HEK293 (cell line): ENCODE measurements around the gene HOXA3.
A peak's percentile ranks its signal among the peaks of the same experiment; 100 is the strongest.

ENCODE experiments used
- CTCF ChIA-PET: fragments of 350-600 bp; formaldehyde crosslinking; extraction: SDS; loops from one replicate; lab custom pipeline; 2021; ENCODE audit warnings: antibody characterized with exemption; lab: Yijun Ruan, JAX
- POLR2A ChIA-PET: fragments of 300-600 bp; formaldehyde crosslinking; extraction: SDS; loops from one replicate; lab custom pipeline; 2020; ENCODE audit warnings: antibody characterized with exemption, inconsistent platforms; lab: Yijun Ruan, JAX
- H3K27ac ChIP-seq: fragments of 200-500 bp; sonication (Bioruptor generic); 2 replicates; pipeline ENCODE4 v1.5.1; 2014; ENCODE audit warnings: low read depth, low read length, control low read depth, inconsistent platforms; ENCODE audit errors: extremely low read depth
- H3K36me3 ChIP-seq, 2 experiments: fragments of 200-500 bp in 1 of 2; sonication (Bioruptor generic) in 1 of 2; 1 replicate in 1 of 2; 2 replicates in 1 of 2; pipeline ENCODE4 v1.5.1; 2014 to 2017; ENCODE audit warnings: inconsistent platforms in 2 of 2, low read length in 2 of 2; ENCODE audit not compliant: control insufficient read depth in 2 of 2, insufficient read depth in 1 of 2
- H3K4me1 ChIP-seq: fragments of 200-500 bp; sonication (Bioruptor generic); 2 replicates; pipeline ENCODE4 v1.5.1; 2014; ENCODE audit warnings: mild to moderate bottlenecking, low read length, inconsistent platforms; ENCODE audit not compliant: control insufficient read depth, insufficient read depth
- H3K4me3 ChIP-seq: 2 replicates; pipeline ENCODE4 v1.5.1; 2011; ENCODE audit warnings: low read depth, mild to moderate bottlenecking, control low read depth, low read length, moderate library complexity
- H3K9me3 ChIP-seq: fragments of 200-500 bp; sonication (Bioruptor generic); 2 replicates; pipeline ENCODE4 v1.5.1; 2014; ENCODE audit warnings: low read depth, low read length, inconsistent platforms; ENCODE audit not compliant: control insufficient read depth, insufficient read depth
- BCL11A ChIP-seq: fragments of 450-650 bp; formaldehyde crosslinking; IDR thresholded peaks from 2 replicates; pipeline ENCODE4 v1.5.1; 2016; ENCODE audit warnings: low read depth, missing biosample characterization, missing genetic modification characterization
- BCL11B ChIP-seq: fragments of 450-650 bp; formaldehyde crosslinking; IDR thresholded peaks from 2 replicates; pipeline ENCODE4 v1.5.1; 2016; ENCODE audit warnings: low read depth, missing biosample characterization, missing genetic modification characterization
- GLIS1 ChIP-seq: fragments of 450-650 bp; formaldehyde crosslinking; IDR thresholded peaks from 2 replicates; pipeline ENCODE4 v1.5.1; 2016; ENCODE audit warnings: missing biosample characterization, missing genetic modification characterization
- GLIS2 ChIP-seq: fragments of 450-650 bp; formaldehyde crosslinking; IDR thresholded peaks from 2 replicates; pipeline ENCODE4 v1.5.1; 2016; ENCODE audit warnings: missing biosample characterization, missing genetic modification characterization
- HOXC10 ChIP-seq: sonication (generic); formaldehyde crosslinking; IDR thresholded peaks from 2 replicates; pipeline ENCODE4 v1.8.1; 2023; ENCODE audit warnings: mild to moderate bottlenecking, missing genetic modification reagents
- KLF7 ChIP-seq: fragments of 450-650 bp; formaldehyde crosslinking; IDR thresholded peaks from 2 replicates; pipeline ENCODE4 v1.5.1; 2016; ENCODE audit warnings: missing biosample characterization, missing genetic modification characterization, borderline replicate concordance
- PRDM1 ChIP-seq: fragments of 450-650 bp; formaldehyde crosslinking; IDR thresholded peaks from 2 replicates; pipeline ENCODE4; 2016; ENCODE audit warnings: missing biosample characterization, missing genetic modification characterization
- SCRT1 ChIP-seq: fragments of 450-650 bp; formaldehyde crosslinking; IDR thresholded peaks from 2 replicates; pipeline ENCODE4 v1.5.1; 2016; ENCODE audit warnings: missing biosample characterization, missing genetic modification characterization, borderline replicate concordance
- SCRT2 ChIP-seq: fragments of 450-650 bp; formaldehyde crosslinking; IDR thresholded peaks from 2 replicates; pipeline ENCODE4 v1.5.1; 2016; ENCODE audit warnings: missing biosample characterization, missing genetic modification characterization
- YY1 ChIP-seq: fragments of 450-650 bp; formaldehyde crosslinking; IDR thresholded peaks from 2 replicates; pipeline ENCODE4 v1.5.1; 2018; ENCODE audit warnings: missing biosample characterization, missing genetic modification characterization
- YY2 ChIP-seq: fragments of 450-650 bp; formaldehyde crosslinking; IDR thresholded peaks from 2 replicates; pipeline ENCODE4 v1.5.1; 2016; ENCODE audit warnings: missing biosample characterization, missing genetic modification characterization
- ZIC2 ChIP-seq: fragments of 450-650 bp; formaldehyde crosslinking; IDR thresholded peaks from 2 replicates; pipeline ENCODE4 v1.5.1; 2016; ENCODE audit warnings: missing biosample characterization, missing genetic modification characterization
- ZNF335 ChIP-seq: fragments of 450-650 bp; formaldehyde crosslinking; conservative IDR thresholded peaks from 2 replicates; pipeline ENCODE4 v1.5.1; 2016; ENCODE audit warnings: missing biosample characterization, missing genetic modification characterization
- ZNF529 ChIP-seq: fragments of 450-650 bp; formaldehyde crosslinking; IDR thresholded peaks from 2 replicates; pipeline ENCODE4 v1.5.1; 2017; ENCODE audit warnings: missing genetic modification characterization, missing biosample characterization; ENCODE audit not compliant: insufficient replicate concordance
- ZNF530 ChIP-seq: fragments of 450-650 bp; formaldehyde crosslinking; IDR thresholded peaks from 2 replicates; pipeline ENCODE4 v1.5.1; 2016; ENCODE audit warnings: low read depth, missing biosample characterization, missing genetic modification characterization
- ZNF558 ChIP-seq: fragments of 450-650 bp; formaldehyde crosslinking; IDR thresholded peaks from 2 replicates; pipeline ENCODE4 v1.5.1; 2016; ENCODE audit warnings: missing biosample characterization, missing genetic modification characterization
- ZNF560 ChIP-seq: fragments of 450-650 bp; formaldehyde crosslinking; IDR thresholded peaks from 2 replicates; pipeline ENCODE4 v1.5.1; 2017; ENCODE audit warnings: missing biosample characterization, missing genetic modification characterization, borderline replicate concordance
- ZNF600 ChIP-seq: fragments of 450-650 bp; formaldehyde crosslinking; IDR thresholded peaks from 2 replicates; pipeline ENCODE4 v1.5.1; 2016; ENCODE audit warnings: missing biosample characterization, missing genetic modification characterization
- ZNF707 ChIP-seq: fragments of 450-650 bp; formaldehyde crosslinking; IDR thresholded peaks from 2 replicates; pipeline ENCODE4 v1.5.1; 2016; ENCODE audit warnings: missing biosample characterization, missing genetic modification characterization
- ZNF837 ChIP-seq: fragments of 450-650 bp; formaldehyde crosslinking; IDR thresholded peaks from 2 replicates; pipeline ENCODE4 v1.5.1; 2016; ENCODE audit warnings: missing biosample characterization, missing genetic modification characterization
- ZSCAN16 ChIP-seq: fragments of 450-650 bp; formaldehyde crosslinking; IDR thresholded peaks from 2 replicates; pipeline ENCODE4 v1.5.1; 2016; ENCODE audit warnings: missing biosample characterization, missing genetic modification characterization
- TF ChIP-seq, protein P1 (sequence below): fragments of 450-650 bp; formaldehyde crosslinking; IDR thresholded peaks from 2 replicates; pipeline ENCODE4 v1.5.1; 2016; ENCODE audit warnings: missing biosample characterization, missing genetic modification characterization
- TF ChIP-seq, protein P2 (sequence below): fragments of 450-650 bp; formaldehyde crosslinking; IDR thresholded peaks from 2 replicates; pipeline ENCODE4; 2016; ENCODE audit warnings: missing biosample characterization, missing genetic modification characterization
- TF ChIP-seq, protein P3 (sequence below): fragments of 450-650 bp; formaldehyde crosslinking; IDR thresholded peaks from 2 replicates; pipeline ENCODE4 v1.5.1; 2016; ENCODE audit warnings: missing biosample characterization, missing genetic modification characterization
- TF ChIP-seq, protein P4 (sequence below): fragments of 450-650 bp; formaldehyde crosslinking; IDR thresholded peaks from 2 replicates; pipeline ENCODE4 v1.5.1; 2016; ENCODE audit warnings: missing biosample characterization, missing genetic modification characterization
- TF ChIP-seq, protein P5 (sequence below): fragments of 450-650 bp; formaldehyde crosslinking; IDR thresholded peaks from 2 replicates; pipeline ENCODE4 v1.5.1; 2016; ENCODE audit warnings: missing biosample characterization, missing genetic modification characterization

The HOXA3 gene

DNA sequence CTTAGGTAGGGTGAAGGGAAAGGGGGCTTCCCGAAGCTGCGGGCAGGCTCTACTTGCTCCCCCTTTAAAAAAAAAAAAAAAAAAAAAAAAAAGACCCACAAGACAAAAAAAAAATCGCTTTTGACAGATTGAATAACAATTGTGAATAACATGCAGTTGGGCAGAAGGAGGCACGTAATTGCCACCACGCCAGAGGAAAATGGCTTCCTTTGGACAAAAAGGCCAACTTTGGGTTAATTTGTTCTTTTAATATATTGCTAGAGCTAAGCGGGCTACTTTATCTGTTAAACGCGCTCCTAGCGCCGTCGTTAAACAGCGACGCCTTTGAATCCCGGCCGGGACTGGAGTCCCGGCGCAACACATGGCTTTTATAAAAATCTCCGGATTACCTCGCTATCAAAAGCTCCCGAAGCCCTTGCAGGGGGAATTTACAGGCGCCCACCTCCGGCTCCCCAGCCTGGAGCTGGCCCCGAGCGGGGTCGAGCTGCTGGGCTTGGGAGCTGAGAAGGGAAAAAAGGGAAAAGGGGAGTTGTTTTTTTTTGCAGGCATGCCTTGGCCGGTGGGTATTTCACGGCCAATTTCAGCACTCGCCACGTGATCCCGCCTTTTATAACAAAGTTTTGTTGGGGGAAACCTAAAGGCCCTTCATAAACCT lies 31.4 kb upstream of the HOXA3 start:
- ChIA-PET CTCF (interaction anchor here (0.7 to 3.2 kb wide), 4 partner anchors 8 to 1289 kb away, joined by 3 to 26 read pairs (median 6); no protein-coding TSS in a partner anchor), POLR2A (interaction anchor here (0.6 to 7.6 kb wide), 12 partner anchors 11 to 1328 kb away, joined by 3 to 237 read pairs (median 6); partner anchors contain the start of genes HOXA10 and HOXA13)
- peak overlapping the region; percentile 55 for H3K4me3 ChIP-seq

DNA sequence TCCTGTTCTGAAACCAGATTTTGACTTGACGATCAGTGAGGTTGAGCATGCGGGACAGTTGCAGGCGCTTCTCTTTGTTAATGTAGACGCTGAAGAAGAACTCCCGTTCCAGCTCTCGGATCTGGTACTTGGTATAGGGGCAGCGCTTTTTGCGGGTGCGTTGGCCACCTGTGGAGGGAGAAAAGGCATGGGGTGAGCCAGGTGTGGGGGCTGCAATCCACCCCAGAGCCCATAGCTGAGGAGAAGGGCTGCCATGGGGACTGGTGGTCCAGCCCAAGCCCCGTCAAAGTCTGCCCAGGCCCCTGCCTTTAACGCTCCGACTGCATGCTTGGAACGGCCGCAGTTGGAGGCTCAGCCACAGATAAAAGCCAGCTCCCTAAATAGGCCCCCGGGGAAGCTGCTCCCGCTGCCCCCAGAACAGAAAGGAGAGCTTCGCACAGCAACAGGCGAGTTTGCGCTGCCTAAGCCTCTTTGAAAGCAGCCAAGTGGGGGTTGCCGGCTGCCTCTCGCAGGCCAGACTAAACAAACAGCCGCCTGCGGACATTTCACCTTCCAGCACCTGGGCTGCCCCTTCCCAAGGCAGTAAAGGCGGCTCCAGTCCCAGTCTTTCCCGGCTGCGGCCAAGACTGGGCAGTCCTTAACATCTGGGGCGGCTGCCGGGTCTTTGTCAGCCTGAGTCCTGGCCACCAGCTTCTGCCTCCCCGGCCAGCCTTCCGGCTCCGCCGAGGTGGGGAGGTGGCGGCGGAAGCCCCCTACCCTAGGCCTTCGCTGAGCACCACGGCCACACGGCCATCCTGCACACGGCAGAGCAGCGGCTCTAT lies 30.7 kb upstream of the HOXA3 start:
- ChIA-PET CTCF (interaction anchor here (0.6 to 3.2 kb wide), 8 partner anchors 8 to 1380 kb away, joined by 3 to 26 read pairs (median 4); no protein-coding TSS in a partner anchor), POLR2A (interaction anchor here (0.7 to 7.6 kb wide), 9 partner anchors 10 to 1321 kb away, joined by 3 to 237 read pairs (median 6); partner anchors contain the start of genes HOXA10 and HOXA13)
- H3K4me1 ChIP-seq, result peaks cover 43% of the 10 kb centered on the region
- peak overlapping the region; percentile 99 for H3K27ac ChIP-seq
- H3K4me3 ChIP-seq, result peak overlapping the region; percentile 55
- H3K36me3 ChIP-seq, result peaks cover 0 to 10% of the 10 kb centered on the region in 2 experiments; a peak in 2 of 3 replicates
- no peaks in the 10 kb centered on the region for H3K9me3 ChIP-seq
- TF ChIP-seq ZNF600 (tag by site-specific recombination), result 0 out of 2 replicates have a peak, but pooled peaks have one; percentile 19
- no peak for TF ChIP-seq YY2 (tag by site-specific recombination)
- TF ChIP-seq ZNF335 (tag by site-specific recombination), result peak; percentile 85
- TF ChIP-seq, protein P1, sequence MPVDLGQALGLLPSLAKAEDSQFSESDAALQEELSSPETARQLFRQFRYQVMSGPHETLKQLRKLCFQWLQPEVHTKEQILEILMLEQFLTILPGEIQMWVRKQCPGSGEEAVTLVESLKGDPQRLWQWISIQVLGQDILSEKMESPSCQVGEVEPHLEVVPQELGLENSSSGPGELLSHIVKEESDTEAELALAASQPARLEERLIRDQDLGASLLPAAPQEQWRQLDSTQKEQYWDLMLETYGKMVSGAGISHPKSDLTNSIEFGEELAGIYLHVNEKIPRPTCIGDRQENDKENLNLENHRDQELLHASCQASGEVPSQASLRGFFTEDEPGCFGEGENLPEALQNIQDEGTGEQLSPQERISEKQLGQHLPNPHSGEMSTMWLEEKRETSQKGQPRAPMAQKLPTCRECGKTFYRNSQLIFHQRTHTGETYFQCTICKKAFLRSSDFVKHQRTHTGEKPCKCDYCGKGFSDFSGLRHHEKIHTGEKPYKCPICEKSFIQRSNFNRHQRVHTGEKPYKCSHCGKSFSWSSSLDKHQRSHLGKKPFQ (tag by site-specific recombination), result no peak
- TF ChIP-seq ZNF560 (tag by site-specific recombination), result no peak
- TF ChIP-seq GLIS2 (tag by site-specific recombination), result peak; percentile 32; the same call in 1 of the 2 replicates
- no peak for TF ChIP-seq ZNF837 (tag by site-specific recombination)
- no peak for TF ChIP-seq ZNF558
- TF ChIP-seq BCL11B (tag by site-specific recombination), result no peak
- TF ChIP-seq, protein P2, sequence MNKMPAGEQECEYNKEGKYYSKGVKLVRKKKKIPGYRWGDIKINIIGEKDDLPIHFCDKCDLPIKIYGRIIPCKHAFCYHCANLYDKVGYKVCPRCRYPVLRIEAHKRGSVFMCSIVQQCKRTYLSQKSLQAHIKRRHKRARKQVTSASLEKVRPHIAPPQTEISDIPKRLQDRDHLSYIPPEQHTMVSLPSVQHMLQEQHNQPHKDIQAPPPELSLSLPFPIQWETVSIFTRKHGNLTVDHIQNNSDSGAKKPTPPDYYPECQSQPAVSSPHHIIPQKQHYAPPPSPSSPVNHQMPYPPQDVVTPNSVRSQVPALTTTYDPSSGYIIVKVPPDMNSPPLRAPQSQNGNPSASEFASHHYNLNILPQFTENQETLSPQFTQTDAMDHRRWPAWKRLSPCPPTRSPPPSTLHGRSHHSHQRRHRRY (tag by site-specific recombination), result no peak
- TF ChIP-seq GLIS1 (tag by site-specific recombination), result peak; percentile 38
- peak; percentile 38; the same call in 1 of the 2 replicates for TF ChIP-seq SCRT1
- TF ChIP-seq ZIC2 (tag by site-specific recombination), result no peak
- TF ChIP-seq ZNF529 (tag by site-specific recombination), result no peak
- TF ChIP-seq SCRT2 (tag by site-specific recombination), result peak; percentile 87
- no peak for TF ChIP-seq ZNF530 (tag by site-specific recombination)
- TF ChIP-seq ZNF707, result no peak
- TF ChIP-seq KLF7 (tag by site-specific recombination), result no peak
- TF ChIP-seq HOXC10, result no peak
- TF ChIP-seq, protein P3, sequence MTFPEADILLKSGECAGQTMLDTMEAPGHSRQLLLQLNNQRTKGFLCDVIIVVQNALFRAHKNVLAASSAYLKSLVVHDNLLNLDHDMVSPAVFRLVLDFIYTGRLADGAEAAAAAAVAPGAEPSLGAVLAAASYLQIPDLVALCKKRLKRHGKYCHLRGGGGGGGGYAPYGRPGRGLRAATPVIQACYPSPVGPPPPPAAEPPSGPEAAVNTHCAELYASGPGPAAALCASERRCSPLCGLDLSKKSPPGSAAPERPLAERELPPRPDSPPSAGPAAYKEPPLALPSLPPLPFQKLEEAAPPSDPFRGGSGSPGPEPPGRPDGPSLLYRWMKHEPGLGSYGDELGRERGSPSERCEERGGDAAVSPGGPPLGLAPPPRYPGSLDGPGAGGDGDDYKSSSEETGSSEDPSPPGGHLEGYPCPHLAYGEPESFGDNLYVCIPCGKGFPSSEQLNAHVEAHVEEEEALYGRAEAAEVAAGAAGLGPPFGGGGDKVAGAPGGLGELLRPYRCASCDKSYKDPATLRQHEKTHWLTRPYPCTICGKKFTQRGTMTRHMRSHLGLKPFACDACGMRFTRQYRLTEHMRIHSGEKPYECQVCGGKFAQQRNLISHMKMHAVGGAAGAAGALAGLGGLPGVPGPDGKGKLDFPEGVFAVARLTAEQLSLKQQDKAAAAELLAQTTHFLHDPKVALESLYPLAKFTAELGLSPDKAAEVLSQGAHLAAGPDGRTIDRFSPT (tag by site-specific recombination), result no peak
- TF ChIP-seq, protein P4, sequence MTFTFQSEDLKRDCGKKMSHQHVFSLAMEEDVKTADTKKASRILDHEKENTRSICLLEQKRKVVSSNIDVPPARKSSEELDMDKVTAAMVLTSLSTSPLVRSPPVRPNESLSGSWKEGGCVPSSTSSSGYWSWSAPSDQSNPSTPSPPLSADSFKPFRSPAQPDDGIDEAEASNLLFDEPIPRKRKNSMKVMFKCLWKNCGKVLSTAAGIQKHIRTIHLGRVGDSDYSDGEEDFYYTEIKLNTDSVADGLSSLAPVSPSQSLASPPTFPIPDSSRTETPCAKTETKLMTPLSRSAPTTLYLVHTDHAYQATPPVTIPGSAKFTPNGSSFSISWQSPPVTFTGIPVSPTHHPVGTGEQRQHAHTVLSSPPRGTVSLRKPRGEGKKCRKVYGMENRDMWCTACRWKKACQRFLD (tag by site-specific recombination), result no peak
- no peak for TF ChIP-seq ZSCAN16 (tag by site-specific recombination)
- no peak for TF ChIP-seq PRDM1 (tag by site-specific recombination)
- no peak for TF ChIP-seq BCL11A (tag by site-specific recombination)

More for the DNA sequence above, 31.4 kb upstream of the HOXA3 start:
- peaks cover 47% of the 10 kb centered on the region for H3K4me1 ChIP-seq
- no peaks in the 10 kb centered on the region for H3K9me3 ChIP-seq
- no peak for TF ChIP-seq YY1
- TF ChIP-seq, protein P5, sequence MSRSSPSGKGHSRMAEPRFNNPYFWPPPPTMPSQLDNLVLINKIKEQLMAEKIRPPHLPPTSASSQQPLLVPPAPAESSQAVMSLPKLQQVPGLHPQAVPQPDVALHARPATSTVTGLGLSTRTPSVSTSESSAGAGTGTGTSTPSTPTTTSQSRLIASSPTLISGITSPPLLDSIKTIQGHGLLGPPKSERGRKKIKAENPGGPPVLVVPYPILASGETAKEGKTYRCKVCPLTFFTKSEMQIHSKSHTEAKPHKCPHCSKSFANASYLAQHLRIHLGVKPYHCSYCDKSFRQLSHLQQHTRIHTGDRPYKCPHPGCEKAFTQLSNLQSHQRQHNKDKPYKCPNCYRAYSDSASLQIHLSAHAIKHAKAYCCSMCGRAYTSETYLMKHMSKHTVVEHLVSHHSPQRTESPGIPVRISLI, result peak; percentile 77
- peaks cover 0 to 10% of the 10 kb centered on the region in 2 experiments; a peak in 2 of 3 replicates for H3K36me3 ChIP-seq
- H3K27ac ChIP-seq, result peak overlapping the region; percentile 99
